HUDEP-2 (cell line): Measurements from ENCODE around the gene CLPTM1L.
A peak's percentile ranks its signal among the peaks of the same experiment; 100 is the strongest.
"Not testable (repeated sequence)": the region's sequence is repeated elsewhere in the genome, so short reads cannot be mapped to it uniquely, and the experiment has no call there.

ENCODE experiments used
- DNase-seq, 76 experiments: peaks; one replicate each; lab custom pipeline; 2025; ENCODE audit not compliant: unreplicated experiment in 76 of 76; lab: John Stamatoyannopoulos, UW

Gene CLPTM1L

GRCh38 chr5:1293416-1294205 lies 51.3 kb downstream of the CLPTM1L start:
- no peak for DNase-seq

- DNase-seq: no peak
Observed at GRCh38 chr5:1292846-1293415, 52.0 kb downstream of the CLPTM1L start.

GRCh38 chr5:1292139-1292538 lies 52.8 kb downstream of the CLPTM1L start:
- no peak for DNase-seq

GRCh38 chr5:1291611-1292080 lies 53.3 kb downstream of the CLPTM1L start:
- peak in 1 of 76 experiments; percentile 19 for DNase-seq

GRCh38 chr5:1290956-1291355 lies 53.9 kb downstream of the CLPTM1L start:
- DNase-seq: not testable (repeated sequence)

GRCh38 chr5:1289559-1289958 lies 55.3 kb downstream of the CLPTM1L start:
- not testable (repeated sequence) for DNase-seq

- DNase-seq: no peak
Observed at GRCh38 chr5:1288439-1289335, 56.2 kb downstream of the CLPTM1L start.

- DNase-seq: no peak
Observed at GRCh38 chr5:1285883-1286291, 59.0 kb downstream of the CLPTM1L start.

GRCh38 chr5:1285141-1285540 lies 59.8 kb downstream of the CLPTM1L start:
- no peak for DNase-seq

GRCh38 chr5:1284336-1284970 lies 60.4 kb downstream of the CLPTM1L start:
- not testable (repeated sequence) for DNase-seq

- not testable (repeated sequence) for DNase-seq
Observed at GRCh38 chr5:1283729-1284041, 61.2 kb downstream of the CLPTM1L start.

- DNase-seq: not testable (repeated sequence)
Observed at GRCh38 chr5:1282993-1283728, 61.7 kb downstream of the CLPTM1L start.

GRCh38 chr5:1282131-1282992 lies 62.5 kb downstream of the CLPTM1L start:
- no peak for DNase-seq

GRCh38 chr5:1281038-1281882 lies 63.6 kb downstream of the CLPTM1L start:
- DNase-seq: no peak

GRCh38 chr5:1280177-1281037 lies 64.5 kb downstream of the CLPTM1L start:
- DNase-seq: no peak

- no peak for DNase-seq
Observed at GRCh38 chr5:1279443-1280151, 65.3 kb downstream of the CLPTM1L start.
